ENCODE data around the gene SYK. TPM values are rescaled to one million over a fixed set of nuclear protein-coding genes. Genes with fewer than 3 reads are reported as not detected.

SYK gene
- polyA plus RNA-seq, 1 of the 3 experiments (the other 2 are of a cell fraction): not detected

DNA sequence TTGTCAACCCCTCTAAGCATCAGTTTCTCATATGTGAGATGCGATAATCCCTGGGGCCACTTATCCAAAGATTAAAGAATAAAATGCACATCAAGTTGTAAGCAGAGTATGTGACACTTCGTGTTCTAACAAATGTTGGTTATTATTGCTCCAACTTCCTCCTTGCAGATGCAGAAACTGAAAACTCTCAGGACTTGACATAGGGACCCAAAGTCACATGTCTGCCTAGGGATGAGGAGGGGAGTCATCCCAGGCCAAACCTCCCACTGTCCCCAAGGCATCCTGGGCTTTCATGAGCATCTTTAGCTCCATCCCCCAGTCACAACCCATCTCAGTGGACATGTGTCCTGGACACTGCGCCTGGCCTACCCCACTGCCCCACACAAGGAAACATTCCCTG, 27.5 kb upstream of the SYK start:
- H4K20me1 ChIP-seq (ENCODE audit: insufficient read depth): no peaks in the 10 kb centered on the region
- H2AFZ ChIP-seq (ENCODE audit: low read depth): no peak overlapping the region
- H3K4me2 ChIP-seq: no peak overlapping the region
- POLR2A ChIA-PET: no interaction called here
- no peaks in the 10 kb centered on the region for H3K36me3 ChIP-seq (replicated peaks in 1 of 2; ENCODE audit: control insufficient read depth in 1 of 2, insufficient read depth in 2 of 2, low read length in 1 of 2)
- H3K4me1 ChIP-seq (ENCODE audit: control insufficient read depth in 1 of 2, insufficient read depth in 2 of 2, low read depth in 1 of 2, low read length in 1 of 2): no peaks in the 10 kb centered on the region
- no peaks in the 10 kb centered on the region for H3F3A ChIP-seq (replicated peaks; ENCODE audit: insufficient read depth)
- TF ChIP-seq, protein P1, sequence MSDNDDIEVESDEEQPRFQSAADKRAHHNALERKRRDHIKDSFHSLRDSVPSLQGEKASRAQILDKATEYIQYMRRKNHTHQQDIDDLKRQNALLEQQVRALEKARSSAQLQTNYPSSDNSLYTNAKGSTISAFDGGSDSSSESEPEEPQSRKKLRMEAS (IDR thresholded peaks at IDR 0.05; ENCODE audit: low read depth): no peak
- TF ChIP-seq FOXM1 (IDR thresholded peaks at IDR 0.05; ENCODE audit: low read depth): no peak
- TF ChIP-seq, protein P2, sequence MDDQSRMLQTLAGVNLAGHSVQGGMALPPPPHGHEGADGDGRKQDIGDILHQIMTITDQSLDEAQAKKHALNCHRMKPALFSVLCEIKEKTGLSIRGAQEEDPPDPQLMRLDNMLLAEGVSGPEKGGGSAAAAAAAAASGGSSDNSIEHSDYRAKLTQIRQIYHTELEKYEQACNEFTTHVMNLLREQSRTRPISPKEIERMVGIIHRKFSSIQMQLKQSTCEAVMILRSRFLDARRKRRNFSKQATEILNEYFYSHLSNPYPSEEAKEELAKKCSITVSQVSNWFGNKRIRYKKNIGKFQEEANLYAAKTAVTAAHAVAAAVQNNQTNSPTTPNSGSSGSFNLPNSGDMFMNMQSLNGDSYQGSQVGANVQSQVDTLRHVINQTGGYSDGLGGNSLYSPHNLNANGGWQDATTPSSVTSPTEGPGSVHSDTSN (IDR thresholded peaks at IDR 0.05): no peak
- TF ChIP-seq MXI1 (IDR thresholded peaks at IDR 0.05; ENCODE audit: low read depth, low read length): no peak
- no peak for TF ChIP-seq RCOR1 (IDR thresholded peaks at IDR 0.05; ENCODE audit: low read length)
- no peak overlapping the region for H3K4me3 ChIP-seq (ENCODE audit: low read depth in 2 of 2, low read length in 1 of 2)
- no peaks in the 10 kb centered on the region for H3K9me3 ChIP-seq
- no peaks in the 10 kb centered on the region for H3K27me3 ChIP-seq (ENCODE audit: insufficient read depth)
- H3K27ac ChIP-seq (ENCODE audit: low read depth in 2 of 2, low read length in 1 of 2): no peak overlapping the region
- CTCF ChIA-PET: interaction anchor here (1.1 to 1.9 kb wide), 4 partner anchors 9 to 633 kb away, joined by 3 to 5 read pairs (median 4); partner anchors contain the start of gene DIRAS2
- no peaks in the 10 kb centered on the region for H3K79me2 ChIP-seq (ENCODE audit: insufficient read depth)
- 50% methylated on average over 3 of the region's 3 CpGs for WGBS (ENCODE audit: low lambda C conversion rate)
- H3K9ac ChIP-seq: no peak overlapping the region
- H3K9me2 ChIP-seq: no peaks in the 10 kb centered on the region
- DNase-seq: no peak

DNA sequence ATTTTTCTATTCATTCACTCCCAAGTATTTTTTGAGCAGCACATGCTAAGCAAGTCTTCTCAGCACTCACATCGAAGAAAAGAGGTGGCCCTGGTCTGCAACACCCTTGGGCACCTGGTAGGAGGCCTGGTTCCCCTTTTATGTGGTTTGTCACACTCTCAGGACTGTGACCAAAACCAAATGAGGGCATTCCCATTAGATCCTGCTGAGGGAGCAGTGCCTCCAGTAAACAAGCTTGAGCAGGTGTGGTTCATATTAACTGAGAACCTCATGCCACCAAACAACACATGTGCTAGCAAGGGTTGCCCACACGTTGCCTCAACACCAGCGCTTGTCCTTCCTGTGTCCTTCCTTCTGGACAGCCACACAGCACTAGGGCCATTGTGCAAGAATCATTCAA, 26.9 kb upstream of the SYK start:
- Histone ChIP-seq H3K9me3 (no peaks in the 10 kb centered on the region), H3F3A (replicated peaks; ENCODE audit: insufficient read depth) (no peaks in the 10 kb centered on the region), H3K4me3 (ENCODE audit: low read depth in 2 of 2, low read length in 1 of 2) (no peak overlapping the region), H3K9ac (no peak overlapping the region), H4K20me1 (ENCODE audit: insufficient read depth) (no peaks in the 10 kb centered on the region), H3K27me3 (ENCODE audit: insufficient read depth) (no peaks in the 10 kb centered on the region), H3K27ac (ENCODE audit: low read depth in 2 of 2, low read length in 1 of 2) (no peak overlapping the region), H3K79me2 (ENCODE audit: insufficient read depth) (no peaks in the 10 kb centered on the region), H3K36me3 (replicated peaks in 1 of 2; ENCODE audit: control insufficient read depth in 1 of 2, insufficient read depth in 2 of 2, low read length in 1 of 2) (no peaks in the 10 kb centered on the region), H3K9me2 (no peaks in the 10 kb centered on the region), H3K4me1 (ENCODE audit: control insufficient read depth in 1 of 2, insufficient read depth in 2 of 2, low read depth in 1 of 2, low read length in 1 of 2) (no peaks in the 10 kb centered on the region), H2AFZ (ENCODE audit: low read depth) (no peak overlapping the region), H3K4me2 (no peak overlapping the region)
- ChIA-PET CTCF (interaction anchor here (0.8 to 1.9 kb wide), 3 partner anchors 9 to 675 kb away, joined by 3 to 5 read pairs (median 4); no protein-coding TSS in a partner anchor), POLR2A (no interaction called here)
- TF ChIP-seq, protein P1 (IDR thresholded peaks at IDR 0.05; ENCODE audit: low read depth): no peak
- TF ChIP-seq, protein P2 (IDR thresholded peaks at IDR 0.05): no peak
- TF ChIP-seq, protein P3, sequence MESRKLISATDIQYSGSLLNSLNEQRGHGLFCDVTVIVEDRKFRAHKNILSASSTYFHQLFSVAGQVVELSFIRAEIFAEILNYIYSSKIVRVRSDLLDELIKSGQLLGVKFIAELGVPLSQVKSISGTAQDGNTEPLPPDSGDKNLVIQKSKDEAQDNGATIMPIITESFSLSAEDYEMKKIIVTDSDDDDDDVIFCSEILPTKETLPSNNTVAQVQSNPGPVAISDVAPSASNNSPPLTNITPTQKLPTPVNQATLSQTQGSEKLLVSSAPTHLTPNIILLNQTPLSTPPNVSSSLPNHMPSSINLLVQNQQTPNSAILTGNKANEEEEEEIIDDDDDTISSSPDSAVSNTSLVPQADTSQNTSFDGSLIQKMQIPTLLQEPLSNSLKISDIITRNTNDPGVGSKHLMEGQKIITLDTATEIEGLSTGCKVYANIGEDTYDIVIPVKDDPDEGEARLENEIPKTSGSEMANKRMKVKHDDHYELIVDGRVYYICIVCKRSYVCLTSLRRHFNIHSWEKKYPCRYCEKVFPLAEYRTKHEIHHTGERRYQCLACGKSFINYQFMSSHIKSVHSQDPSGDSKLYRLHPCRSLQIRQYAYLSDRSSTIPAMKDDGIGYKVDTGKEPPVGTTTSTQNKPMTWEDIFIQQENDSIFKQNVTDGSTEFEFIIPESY (IDR thresholded peaks at IDR 0.05; ENCODE audit: borderline replicate concordance, low read depth): no peak
- TF ChIP-seq EZH2phosphoT487 (IDR thresholded peaks at IDR 0.05; ENCODE audit: borderline replicate concordance, low read depth) (no peak), FOXM1 (IDR thresholded peaks at IDR 0.05; ENCODE audit: low read depth) (no peak), RXRA (IDR thresholded peaks at IDR 0.05; ENCODE audit: borderline replicate concordance, low read depth) (no peak), SIN3A (IDR thresholded peaks at IDR 0.05; ENCODE audit: borderline replicate concordance, low read depth, low read length) (no peak), TEAD4 (IDR thresholded peaks at IDR 0.05; ENCODE audit: borderline replicate concordance, insufficient read depth) (no peak), GATA2 (CRISPR knock-in tag; IDR thresholded peaks at IDR 0.05) (no peak), TAF1 (IDR thresholded peaks at IDR 0.05; ENCODE audit: borderline replicate concordance, low read depth, low read length) (no peak), MEF2A (IDR thresholded peaks at IDR 0.05; ENCODE audit: borderline replicate concordance, low read depth) (no peak), RCOR1 (IDR thresholded peaks at IDR 0.05; ENCODE audit: low read length) (no peak), JUND (IDR thresholded peaks at IDR 0.05) (no peak), NFIC (IDR thresholded peaks at IDR 0.05; ENCODE audit: borderline replicate concordance) (no peak), ELF1 (IDR thresholded peaks at IDR 0.05) (no peak), EP300 (IDR thresholded peaks at IDR 0.05; ENCODE audit: borderline replicate concordance in 1 of 2, low read depth in 1 of 2, low read length in 1 of 2) (no peak), GABPA (IDR thresholded peaks at IDR 0.05; ENCODE audit: low read depth) (no peak)
- TF ChIP-seq, protein P4, sequence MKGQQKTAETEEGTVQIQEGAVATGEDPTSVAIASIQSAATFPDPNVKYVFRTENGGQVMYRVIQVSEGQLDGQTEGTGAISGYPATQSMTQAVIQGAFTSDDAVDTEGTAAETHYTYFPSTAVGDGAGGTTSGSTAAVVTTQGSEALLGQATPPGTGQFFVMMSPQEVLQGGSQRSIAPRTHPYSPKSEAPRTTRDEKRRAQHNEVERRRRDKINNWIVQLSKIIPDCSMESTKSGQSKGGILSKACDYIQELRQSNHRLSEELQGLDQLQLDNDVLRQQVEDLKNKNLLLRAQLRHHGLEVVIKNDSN (IDR thresholded peaks at IDR 0.05; ENCODE audit: borderline replicate concordance, low read depth): no peak
- TF ChIP-seq, protein P5, sequence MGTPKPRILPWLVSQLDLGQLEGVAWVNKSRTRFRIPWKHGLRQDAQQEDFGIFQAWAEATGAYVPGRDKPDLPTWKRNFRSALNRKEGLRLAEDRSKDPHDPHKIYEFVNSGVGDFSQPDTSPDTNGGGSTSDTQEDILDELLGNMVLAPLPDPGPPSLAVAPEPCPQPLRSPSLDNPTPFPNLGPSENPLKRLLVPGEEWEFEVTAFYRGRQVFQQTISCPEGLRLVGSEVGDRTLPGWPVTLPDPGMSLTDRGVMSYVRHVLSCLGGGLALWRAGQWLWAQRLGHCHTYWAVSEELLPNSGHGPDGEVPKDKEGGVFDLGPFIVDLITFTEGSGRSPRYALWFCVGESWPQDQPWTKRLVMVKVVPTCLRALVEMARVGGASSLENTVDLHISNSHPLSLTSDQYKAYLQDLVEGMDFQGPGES (IDR thresholded peaks at IDR 0.05; ENCODE audit: low read depth, low read length): no peak
- WGBS (ENCODE audit: low lambda C conversion rate): 17% methylated on average over 2 of the region's 3 CpGs
- DNase-seq: no peak
